GM21367 (cell line): ENCODE data around the gene TXNRD1.

Experiments used
- ATAC-seq: cut with Tn5 transposase; IDR thresholded peaks from one replicate; pipeline ENCODE4 v1.9.1; 2021; ENCODE audit not compliant: unreplicated experiment

Gene TXNRD1

GRCh38 chr12:104299842-104300481 is 84.4 kb downstream of the TXNRD1 start:
- ATAC-seq, result no peak

- ATAC-seq, result peak; percentile 87
Measured at GRCh38 chr12:104303538-104304151, 88.1 kb downstream of the TXNRD1 start, which contains the start of gene EID3. Gene EID3 (plus strand): TSS chr12:104303739. CDS start chr12:104303935, 196 bp downstream.

DNA sequence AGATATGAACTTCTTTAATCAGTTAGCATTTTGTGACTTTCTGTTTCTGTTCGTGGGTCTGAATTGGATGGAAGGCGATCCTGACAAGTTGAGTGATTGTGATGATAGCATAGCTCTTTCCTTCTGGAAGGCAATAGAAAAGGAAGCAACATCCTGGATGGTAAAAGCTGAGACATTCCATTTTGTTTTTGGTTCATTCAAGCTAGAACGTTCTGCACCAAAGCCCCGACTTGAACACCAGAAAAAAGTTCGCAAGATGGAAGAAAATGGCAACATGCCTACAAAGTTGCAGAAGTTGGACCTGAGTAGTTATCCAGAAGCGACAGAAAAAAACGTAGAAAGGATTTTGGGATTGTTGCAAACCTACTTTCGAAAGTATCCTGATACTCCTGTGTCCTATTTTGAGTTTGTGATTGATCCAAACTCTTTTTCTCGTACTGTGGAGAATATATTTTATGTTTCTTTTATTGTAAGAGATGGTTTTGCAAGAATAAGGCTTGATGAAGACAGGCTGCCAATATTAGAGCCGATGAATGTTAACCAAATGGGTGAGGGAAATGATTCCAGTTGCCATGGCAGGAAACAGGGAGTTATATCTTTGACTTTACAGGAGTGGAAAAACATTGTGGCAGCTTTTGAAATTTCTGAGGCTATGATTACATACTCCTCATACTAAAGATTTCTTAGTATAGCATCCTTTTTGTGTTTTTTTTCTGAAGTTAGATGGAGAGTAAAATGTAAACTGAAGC is 88.9 kb downstream of the TXNRD1 start:
- ATAC-seq, result no peak

GRCh38 chr12:104305349-104305748 is 89.8 kb downstream of the TXNRD1 start:
- no peak for ATAC-seq

DNA sequence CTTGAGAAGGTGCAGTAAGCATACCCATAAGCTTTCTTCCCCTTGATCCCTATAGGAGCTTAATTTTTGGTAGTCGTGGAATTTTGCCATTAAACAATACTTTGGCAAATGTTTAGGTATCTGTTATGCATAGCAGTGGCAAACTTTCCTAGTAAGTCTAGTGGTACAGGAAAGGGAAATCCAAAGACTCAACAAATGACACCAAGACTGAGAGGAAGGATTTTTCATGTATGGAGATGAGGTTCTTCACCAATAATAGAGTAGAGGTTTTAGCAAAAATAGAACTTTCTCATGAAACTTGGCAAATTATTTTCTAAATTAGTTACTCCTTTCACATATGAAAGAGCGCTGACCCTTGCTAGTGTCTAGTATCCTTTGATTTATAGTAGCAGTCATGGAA is 90.8 kb downstream of the TXNRD1 start:
- no peak for ATAC-seq

- ATAC-seq, result no peak
Measured at GRCh38 chr12:104306943-104307654, 91.5 kb downstream of the TXNRD1 start.

DNA sequence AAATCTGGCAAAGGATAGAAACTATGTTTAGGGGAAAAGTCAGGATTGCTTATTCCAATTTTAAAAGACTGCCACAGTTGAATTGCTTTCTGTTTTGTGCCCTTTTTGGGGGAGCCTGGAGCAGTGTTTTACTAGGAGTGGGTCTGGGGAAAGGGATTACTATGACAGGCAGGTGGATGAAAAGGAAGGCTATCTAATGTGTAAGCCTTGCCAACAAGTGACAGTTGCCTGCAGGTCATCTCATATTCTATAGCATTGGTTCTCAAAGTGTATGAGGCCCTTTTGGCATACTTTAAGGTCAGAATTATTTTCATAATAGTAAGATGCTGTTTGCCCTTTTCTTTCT is 92.0 kb downstream of the TXNRD1 start:
- no peak for ATAC-seq

- no peak for ATAC-seq
Measured at GRCh38 chr12:104309446-104309993, 93.9 kb downstream of the TXNRD1 start.

DNA sequence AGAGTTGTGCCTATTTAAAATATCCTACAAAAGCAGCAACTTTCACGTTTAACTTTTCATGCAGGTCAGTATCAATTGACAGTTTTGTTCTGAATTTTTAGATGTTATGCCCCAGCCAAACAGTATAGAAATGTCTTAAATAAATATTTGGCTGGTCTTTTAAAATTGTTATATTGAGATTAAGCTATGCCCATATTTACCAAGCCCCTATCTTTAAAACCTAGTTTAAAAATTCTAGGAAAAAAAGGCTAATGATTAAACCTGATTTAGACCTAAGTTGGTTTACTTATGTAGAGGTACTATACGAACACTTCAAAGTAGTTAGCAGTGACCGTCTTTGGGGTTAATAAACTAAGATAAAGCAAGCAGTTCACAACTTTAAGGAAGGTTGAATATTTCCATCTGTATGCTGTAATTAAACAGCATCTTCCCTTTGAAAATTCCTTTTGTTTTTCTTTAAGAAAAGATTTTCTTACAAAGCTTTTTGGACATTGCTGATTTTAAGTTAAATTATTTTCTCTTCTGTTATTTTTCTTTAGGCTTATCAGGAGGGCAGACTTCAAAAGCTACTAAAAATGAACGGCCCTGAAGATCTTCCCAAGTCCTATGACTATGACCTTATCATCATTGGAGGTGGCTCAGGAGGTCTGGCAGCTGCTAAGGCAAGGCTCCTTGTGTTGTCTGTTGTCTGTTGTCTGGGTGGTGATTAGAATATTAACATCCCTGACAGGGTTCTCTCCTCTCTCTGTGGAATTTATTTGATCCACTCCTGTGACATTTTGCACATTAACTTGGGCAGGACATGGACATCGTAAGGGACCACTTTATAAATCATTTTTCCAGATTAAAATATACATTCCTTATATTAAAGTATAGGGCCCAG is 95.4 kb downstream of the TXNRD1 start:
- no peak for ATAC-seq

- ATAC-seq, result no peak
Measured at GRCh38 chr12:104312202-104312601, 96.6 kb downstream of the TXNRD1 start.

DNA sequence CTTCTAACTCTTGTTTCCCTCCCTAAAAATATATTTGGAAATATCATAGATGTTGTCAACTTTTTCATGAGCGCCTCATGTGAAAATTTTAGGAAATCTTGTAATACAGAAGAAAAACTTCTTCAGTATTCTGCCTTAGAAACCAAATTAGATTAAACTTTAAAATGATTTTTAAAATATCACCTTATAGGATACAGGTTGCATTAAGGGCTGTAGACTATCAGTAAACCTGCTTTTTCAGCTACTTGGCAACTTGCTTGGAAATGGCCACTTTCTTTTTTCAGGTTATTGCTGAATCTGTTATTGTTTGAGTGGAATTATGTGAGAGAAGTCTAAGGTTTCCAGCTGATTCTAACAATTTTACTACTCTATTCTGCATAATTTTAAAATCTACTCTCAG is 97.1 kb downstream of the TXNRD1 start:
- ATAC-seq, result no peak

GRCh38 chr12:104313568-104314241 is 98.1 kb downstream of the TXNRD1 start:
- ATAC-seq, result no peak

- ATAC-seq, result no peak
Measured at GRCh38 chr12:104314242-104314614, 98.6 kb downstream of the TXNRD1 start.

DNA sequence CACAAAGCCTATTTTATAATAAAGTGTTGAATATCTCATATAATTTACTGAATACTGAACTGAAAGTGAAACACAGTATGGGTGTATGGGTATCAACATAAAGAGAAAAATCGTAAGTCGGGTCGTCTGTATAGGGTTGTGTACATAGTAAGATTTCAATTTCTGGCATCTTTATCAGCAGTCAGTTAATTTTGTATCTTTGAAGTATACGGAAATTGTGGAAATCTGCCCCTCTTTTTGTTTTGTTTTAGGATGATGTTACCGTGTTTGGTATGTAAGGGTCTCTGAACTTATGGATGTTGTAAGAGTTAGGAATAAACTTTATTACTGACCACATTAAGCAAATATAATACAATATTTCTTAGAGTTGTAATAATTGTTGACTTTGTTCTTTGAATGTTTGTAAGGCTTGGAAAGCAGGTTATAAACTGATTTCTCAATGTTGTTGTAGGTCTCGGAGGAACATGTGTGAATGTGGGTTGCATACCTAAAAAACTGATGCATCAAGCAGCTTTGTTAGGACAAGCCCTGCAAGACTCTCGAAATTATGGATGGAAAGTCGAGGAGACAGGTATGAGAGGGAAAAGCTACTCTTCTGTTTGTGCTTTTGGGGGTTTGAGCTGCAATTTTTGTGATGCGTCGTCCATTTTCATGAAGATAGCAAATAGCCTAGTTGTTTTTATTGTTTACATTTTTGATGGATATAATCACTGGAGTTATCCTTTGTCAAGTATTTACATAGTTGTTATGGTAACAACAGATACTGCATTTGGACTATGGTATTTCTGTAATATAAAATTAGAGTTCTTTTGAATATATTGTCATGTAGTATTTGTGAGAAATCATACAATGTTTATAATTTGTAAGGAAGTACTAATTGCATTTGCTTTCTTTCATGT is 100.0 kb downstream of the TXNRD1 start:
- ATAC-seq, result no peak

GRCh38 chr12:104316936-104317335 is 101.4 kb downstream of the TXNRD1 start:
- ATAC-seq, result no peak

GRCh38 chr12:104317538-104318210 is 102.1 kb downstream of the TXNRD1 start:
- no peak for ATAC-seq

- ATAC-seq, result no peak
Measured at GRCh38 chr12:104319028-104319427, 103.4 kb downstream of the TXNRD1 start.

GRCh38 chr12:104319918-104320626 is 104.5 kb downstream of the TXNRD1 start:
- no peak for ATAC-seq
